COLO668 (cell line): ENCODE measurements around the gene SQSTM1.

ENCODE experiments used
- DNase-seq: peaks from one replicate; lab custom pipeline; 2025; ENCODE audit not compliant: unreplicated experiment; lab: John Stamatoyannopoulos, UW

SQSTM1 gene

GRCh38 chr5:179805529-179806249 lies 15.0 kb upstream of the SQSTM1 start:
- peak; percentile 41 for DNase-seq

GRCh38 chr5:179806250-179807048 lies 14.3 kb upstream of the SQSTM1 start, which contains the start of gene MGAT4B:
Gene MGAT4B, minus strand, starts transcription at chr5:179806866. Its CDS starts 283 bp downstream, at chr5:179806583.
- DNase-seq, result peak; percentile 83

GRCh38 chr5:179812135-179812825 lies 8.4 kb upstream of the SQSTM1 start:
- no peak for DNase-seq

GRCh38 chr5:179812997-179813607 lies 7.6 kb upstream of the SQSTM1 start:
- no peak for DNase-seq

GRCh38 chr5:179814090-179814489 lies 6.6 kb upstream of the SQSTM1 start:
- DNase-seq, result no peak

GRCh38 chr5:179815491-179816249 lies 5.0 kb upstream of the SQSTM1 start:
- DNase-seq, result no peak

GRCh38 chr5:179816401-179816795 lies 4.3 kb upstream of the SQSTM1 start:
- DNase-seq, result no peak

GRCh38 chr5:179816796-179817469 lies 3.8 kb upstream of the SQSTM1 start:
- DNase-seq, result no peak

GRCh38 chr5:179817470-179817840 lies 3.2 kb upstream of the SQSTM1 start:
- DNase-seq, result no peak

GRCh38 chr5:179817890-179818745 lies 2.6 kb upstream of the SQSTM1 start:
- peak; percentile 8 for DNase-seq

- peak; percentile 93 for DNase-seq
Measured at GRCh38 chr5:179818746-179819295, 1.9 kb upstream of the SQSTM1 start.

GRCh38 chr5:179819296-179820126 lies 1.2 kb upstream of the SQSTM1 start:
- peak; percentile 87 for DNase-seq

- peak; percentile 20 for DNase-seq
Measured at GRCh38 chr5:179820127-179820482, 600 bp upstream of the SQSTM1 start.

GRCh38 chr5:179821298-179822058 lies 773 bp downstream of the SQSTM1 start:
- peak; percentile 84 for DNase-seq

- DNase-seq, result no peak
Measured at GRCh38 chr5:179822059-179822432, 1.3 kb downstream of the SQSTM1 start.

GRCh38 chr5:179822444-179822990 lies 1.8 kb downstream of the SQSTM1 start:
- no peak for DNase-seq
